SHP77 treated with DMSO at 0.1 percent for 48 hours (cell line): Measurements from ENCODE around the gene TMEM184A.
"Not testable (repeated sequence)": the region's sequence is repeated elsewhere in the genome, so short reads cannot be mapped to it uniquely, and the experiment has no call there.

Source experiments
- DNase-seq: peaks from one replicate; lab custom pipeline; 2025; lab: John Stamatoyannopoulos, UW

Gene TMEM184A

GRCh38 chr7:1590476-1590875, 34.5 kb upstream of the TMEM184A start:
- no peak for DNase-seq

GRCh38 chr7:1588978-1589377, 33.0 kb upstream of the TMEM184A start:
- DNase-seq, result no peak

- DNase-seq, result no peak
Observed at GRCh38 chr7:1587738-1588137, 31.7 kb upstream of the TMEM184A start.

- DNase-seq, result peak; percentile 33
Observed at GRCh38 chr7:1586827-1587705, 31.1 kb upstream of the TMEM184A start.

- no peak for DNase-seq
Observed at GRCh38 chr7:1586126-1586826, 30.3 kb upstream of the TMEM184A start.

- no peak for DNase-seq
Observed at GRCh38 chr7:1585142-1585981, 29.4 kb upstream of the TMEM184A start.

- DNase-seq, result no peak
Observed at GRCh38 chr7:1584700-1585099, 28.7 kb upstream of the TMEM184A start.

GRCh38 chr7:1583241-1583930, 27.4 kb upstream of the TMEM184A start:
- DNase-seq, result not testable (repeated sequence)

- peak; percentile 20 for DNase-seq
Observed at GRCh38 chr7:1580422-1581030, 24.5 kb upstream of the TMEM184A start.

- DNase-seq, result peak; percentile 59
Observed at GRCh38 chr7:1579481-1580421, 23.7 kb upstream of the TMEM184A start.

GRCh38 chr7:1578513-1578912, 22.5 kb upstream of the TMEM184A start:
- no peak for DNase-seq

- DNase-seq, result no peak
Observed at GRCh38 chr7:1576521-1577253, 20.7 kb upstream of the TMEM184A start.

GRCh38 chr7:1575809-1576208, 19.8 kb upstream of the TMEM184A start:
- no peak for DNase-seq

GRCh38 chr7:1572111-1572822, 16.3 kb upstream of the TMEM184A start:
- no peak for DNase-seq

- DNase-seq, result peak; percentile 91
Observed at GRCh38 chr7:1569833-1570632, 14.0 kb upstream of the TMEM184A start, which contains the start of gene PSMG3. Gene PSMG3 (minus strand): TSS chr7:1570032. CDS start chr7:1569339, 693 bp downstream.

GRCh38 chr7:1569440-1569832, 13.4 kb upstream of the TMEM184A start:
- no peak for DNase-seq

- DNase-seq, result no peak
Observed at GRCh38 chr7:1569016-1569415, 13.0 kb upstream of the TMEM184A start.
